Endodermal cell (in vitro differentiated cells): ENCODE measurements around the gene SIX2. TPM values are rescaled to one million over a fixed set of nuclear protein-coding genes. Genes with fewer than 3 reads are reported as not detected.

Experiments used
- DNase-seq: peaks from one replicate; pipeline ENCODE4 v3.0.0-alpha.2; 2017
- H3K27ac ChIP-seq: 2 replicates; pipeline ENCODE4 v1.5.1; 2013; ENCODE audit warnings: mild to moderate bottlenecking, low read depth, low read length, moderate library complexity
- H3K27me3 ChIP-seq: 2 replicates; pipeline ENCODE4 v1.6.1; 2013; ENCODE audit warnings: mild to moderate bottlenecking, low read length, moderate library complexity; ENCODE audit not compliant: insufficient read depth, control insufficient read depth, poor library complexity, severe bottlenecking
- H3K36me3 ChIP-seq: 2 replicates; pipeline ENCODE4 v1.7.0; 2013; ENCODE audit warnings: mild to moderate bottlenecking, low read length, moderate library complexity; ENCODE audit not compliant: control insufficient read depth, insufficient read depth
- H3K4me1 ChIP-seq: one replicate; pipeline ENCODE4 v1.7.0; 2013; ENCODE audit warnings: low read length; ENCODE audit not compliant: control insufficient read depth, insufficient read depth
- H3K4me3 ChIP-seq: 2 replicates; pipeline ENCODE4 v1.5.1; 2013; ENCODE audit warnings: mild to moderate bottlenecking, low read length, moderate library complexity
- H3K9ac ChIP-seq: 2 replicates; pipeline ENCODE4 v1.6.1; 2013; ENCODE audit warnings: mild to moderate bottlenecking, low read length, moderate library complexity; ENCODE audit not compliant: poor library complexity, severe bottlenecking; ENCODE audit errors: extremely low read depth
- H3K9me3 ChIP-seq: 2 replicates; pipeline ENCODE4 v1.6.1; 2013; ENCODE audit warnings: mild to moderate bottlenecking, low read length, moderate library complexity; ENCODE audit not compliant: control insufficient read depth
- H3K27ac Mint-ChIP-seq: 2 replicates; pipeline ENCODE4 v1.8.0; 2020; ENCODE audit warnings: mixed read lengths
- H3K27me3 Mint-ChIP-seq: 2 replicates; pipeline ENCODE4 v1.8.0; 2021; ENCODE audit warnings: mild to moderate bottlenecking, mixed read lengths; ENCODE audit not compliant: insufficient read depth
- H3K36me3 Mint-ChIP-seq: 2 replicates; pipeline ENCODE4 v1.8.0; 2020; ENCODE audit warnings: low read depth, mixed read lengths
- H3K4me1 Mint-ChIP-seq: 2 replicates; pipeline ENCODE4 v1.8.0; 2020; ENCODE audit warnings: mixed read lengths
- H3K4me3 Mint-ChIP-seq: 2 replicates; pipeline ENCODE4 v1.8.0; 2020; ENCODE audit warnings: mild to moderate bottlenecking, moderate library complexity, mixed read lengths
- H3K9me3 Mint-ChIP-seq: 2 replicates; pipeline ENCODE4 v1.8.0; 2020; ENCODE audit warnings: mild to moderate bottlenecking, mixed read lengths
- CTCF ChIP-seq: fragments of 200-600 bp; sonication (generic); conservative IDR thresholded peaks from 2 replicates; pipeline ENCODE4 v1.5.0; 2021; ENCODE audit warnings: antibody characterized with exemption, mild to moderate bottlenecking
- WGBS, 2 experiments: methylation state at CpG; one replicate each; pipeline versions ENCODE4 v1.1.5 to v1.1.7; 2013; ENCODE audit warnings: missing lambda C conversion rate in 2 of 2, mixed read lengths in 1 of 2; ENCODE audit not compliant: insufficient coverage in 1 of 2, insufficient read length in 1 of 2; 5-methylcytosine and 5-hydroxymethylcytosine counted together
- total RNA-seq, 2 donors: library from RNA; stranded (reverse); fragmentation: NEBNext Ultra II Directional in 1 of 2; extraction: Animal tissue kit (Norgen Biotek cat#: 25700) in 1 of 2; gene quantifications; 2 replicates in 1 of 2; 3 replicates in 1 of 2; pipeline ENCODE4 v1.2.1, GENCODE V29; 2021

SIX2 gene
- total RNA-seq, 2 donors from 2014 or later = not detected

- H3K27me3 Mint-ChIP-seq = peaks cover 29% of the 10 kb centered on the region
- Histone ChIP-seq H3K9me3 (no peaks in the 10 kb centered on the region), H3K27ac (no peak overlapping the region), H3K9ac (no peak overlapping the region), H3K36me3 (no peaks in the 10 kb centered on the region), H3K4me1 (no peaks in the 10 kb centered on the region), H3K27me3 (no peaks in the 10 kb centered on the region), H3K4me3 (no peak overlapping the region)
- H3K4me3 Mint-ChIP-seq = no peak overlapping the region
- no peak overlapping the region for H3K27ac Mint-ChIP-seq
- H3K9me3 Mint-ChIP-seq = no peaks in the 10 kb centered on the region
- TF ChIP-seq CTCF = no peak
- no peaks in the 10 kb centered on the region for H3K36me3 Mint-ChIP-seq
- DNase-seq = no peak
- peaks cover 2% of the 10 kb centered on the region for H3K4me1 Mint-ChIP-seq
- WGBS, 2 experiments = 76 to 79% methylated on average over 8 to 9 of the region's 9 CpGs
Observed at GRCh38 chr2:44980751-44981713, 28.2 kb downstream of the SIX2 start.

GRCh38 chr2:44979581-44979980 lies 29.7 kb downstream of the SIX2 start:
- Mint-ChIP-seq H3K36me3 (no peaks in the 10 kb centered on the region), H3K27me3 (peaks cover 29% of the 10 kb centered on the region), H3K4me1 (peaks cover 2% of the 10 kb centered on the region), H3K4me3 (no peak overlapping the region), H3K9me3 (no peaks in the 10 kb centered on the region), H3K27ac (no peak overlapping the region)
- 91 to 95% methylated on average over 10 to 11 of the region's 11 CpGs for WGBS, 2 experiments
- H3K36me3 ChIP-seq = no peaks in the 10 kb centered on the region
- TF ChIP-seq CTCF = no peak
- H3K9ac ChIP-seq = no peak overlapping the region
- no peaks in the 10 kb centered on the region for H3K9me3 ChIP-seq
- H3K4me1 ChIP-seq = no peaks in the 10 kb centered on the region
- no peak overlapping the region for H3K4me3 ChIP-seq
- no peak overlapping the region for H3K27ac ChIP-seq
- DNase-seq = no peak
- no peaks in the 10 kb centered on the region for H3K27me3 ChIP-seq

GRCh38 chr2:44975571-44976450 lies 33.4 kb downstream of the SIX2 start:
- Mint-ChIP-seq H3K4me3 (peak overlapping the region; percentile 35), H3K36me3 (no peaks in the 10 kb centered on the region), H3K27ac (peak overlapping the region; percentile 56), H3K27me3 (peaks cover 21% of the 10 kb centered on the region), H3K9me3 (no peaks in the 10 kb centered on the region), H3K4me1 (peaks cover 20% of the 10 kb centered on the region)
- 69 to 74% methylated on average over 9 to 24 of the region's 24 CpGs for WGBS, 2 experiments
- Histone ChIP-seq H3K4me3 (no peak overlapping the region), H3K4me1 (peaks cover 11% of the 10 kb centered on the region), H3K9ac (no peak overlapping the region), H3K36me3 (no peaks in the 10 kb centered on the region), H3K27ac (no peak overlapping the region), H3K9me3 (no peaks in the 10 kb centered on the region), H3K27me3 (no peaks in the 10 kb centered on the region)
- DNase-seq = peak; percentile 79
- TF ChIP-seq CTCF = no peak
